IPS-18c (cell line): ENCODE data around the gene WBP2NL.

Source experiments
- H3K4me3 ChIP-seq: 2 replicates; pipeline ENCODE4 v1.7.0; 2013; ENCODE audit warnings: low read depth, mild to moderate bottlenecking, low read length, moderate library complexity; ENCODE audit not compliant: insufficient read depth
- H3K9me3 ChIP-seq: one replicate; pipeline ENCODE4 v1.6.1; 2013; ENCODE audit warnings: mild to moderate bottlenecking, low read length, moderate library complexity; ENCODE audit not compliant: control insufficient read depth, insufficient read depth

The WBP2NL gene

GRCh38 chr22:42007922-42008321 lies 9.3 kb downstream of the WBP2NL start:
- no peak overlapping the region for H3K4me3 ChIP-seq
- H3K9me3 ChIP-seq: no peaks in the 10 kb centered on the region

GRCh38 chr22:42010778-42011177 lies 12.2 kb downstream of the WBP2NL start:
- no peak overlapping the region for H3K4me3 ChIP-seq
- no peaks in the 10 kb centered on the region for H3K9me3 ChIP-seq

- no peak overlapping the region for H3K4me3 ChIP-seq
- H3K9me3 ChIP-seq: no peaks in the 10 kb centered on the region
Measured at GRCh38 chr22:42013385-42013784, 14.8 kb downstream of the WBP2NL start.

GRCh38 chr22:42016111-42016510 lies 17.5 kb downstream of the WBP2NL start:
- Histone ChIP-seq H3K9me3 (no peaks in the 10 kb centered on the region), H3K4me3 (no peak overlapping the region)

- H3K4me3 ChIP-seq: no peak overlapping the region
- H3K9me3 ChIP-seq: no peaks in the 10 kb centered on the region
Measured at GRCh38 chr22:42018224-42018623, 19.6 kb downstream of the WBP2NL start.

GRCh38 chr22:42021571-42021970 lies 23.0 kb downstream of the WBP2NL start:
- no peaks in the 10 kb centered on the region for H3K9me3 ChIP-seq
- H3K4me3 ChIP-seq: no peak overlapping the region

GRCh38 chr22:42022162-42022847 lies 23.7 kb downstream of the WBP2NL start:
- H3K4me3 ChIP-seq: no peak overlapping the region
- no peaks in the 10 kb centered on the region for H3K9me3 ChIP-seq

- Histone ChIP-seq H3K9me3 (peaks cover 2% of the 10 kb centered on the region), H3K4me3 (no peak overlapping the region)
Measured at GRCh38 chr22:42025421-42025820, 26.8 kb downstream of the WBP2NL start.

GRCh38 chr22:42026705-42027104 lies 28.1 kb downstream of the WBP2NL start:
- Histone ChIP-seq H3K9me3 (peaks cover 2% of the 10 kb centered on the region), H3K4me3 (no peak overlapping the region)

GRCh38 chr22:42033263-42034181 lies 34.9 kb downstream of the WBP2NL start:
- H3K4me3 ChIP-seq: no peak overlapping the region
- H3K9me3 ChIP-seq: peaks cover 2% of the 10 kb centered on the region

GRCh38 chr22:42035256-42035655 lies 36.7 kb downstream of the WBP2NL start:
- no peak overlapping the region for H3K4me3 ChIP-seq
- no peaks in the 10 kb centered on the region for H3K9me3 ChIP-seq

- no peak overlapping the region for H3K4me3 ChIP-seq
- no peaks in the 10 kb centered on the region for H3K9me3 ChIP-seq
Measured at GRCh38 chr22:42039271-42039670, 40.7 kb downstream of the WBP2NL start.

- no peaks in the 10 kb centered on the region for H3K9me3 ChIP-seq
- H3K4me3 ChIP-seq: no peak overlapping the region
Measured at GRCh38 chr22:42041784-42042183, 43.2 kb downstream of the WBP2NL start.

- Histone ChIP-seq H3K9me3 (no peaks in the 10 kb centered on the region), H3K4me3 (no peak overlapping the region)
Measured at GRCh38 chr22:42050641-42051180, 52.1 kb downstream of the WBP2NL start.

- no peak overlapping the region for H3K4me3 ChIP-seq
- H3K9me3 ChIP-seq: no peaks in the 10 kb centered on the region
Measured at GRCh38 chr22:42052765-42053164, 54.2 kb downstream of the WBP2NL start.

GRCh38 chr22:42056757-42057511 lies 58.3 kb downstream of the WBP2NL start:
- Histone ChIP-seq H3K4me3 (no peak overlapping the region), H3K9me3 (no peaks in the 10 kb centered on the region)

- Histone ChIP-seq H3K9me3 (no peaks in the 10 kb centered on the region), H3K4me3 (no peak overlapping the region)
Measured at GRCh38 chr22:42060489-42060888, 61.9 kb downstream of the WBP2NL start.
